Mesenchymal stem cell (in vitro differentiated cells and primary cell): ENCODE results near the gene RTL10.

Source experiments
- DNase-seq: peaks from one replicate; pipeline ENCODE4 v3.0.0-alpha.2; 2013
- H2AFZ ChIP-seq: one replicate; pipeline ENCODE4 v1.6.1; 2013; ENCODE audit warnings: low read depth, mild to moderate bottlenecking, control low read depth, inconsistent platforms, low read length, moderate library complexity
- H2AK5ac ChIP-seq: 2 replicates; pipeline ENCODE4 v1.6.1; 2013; ENCODE audit warnings: low read length, moderate library complexity, mild to moderate bottlenecking, inconsistent platforms; ENCODE audit not compliant: severe bottlenecking
- H2BK120ac ChIP-seq: one replicate; pipeline ENCODE4 v1.6.1; 2013; ENCODE audit warnings: low read depth, mild to moderate bottlenecking, inconsistent platforms, low read length, moderate library complexity
- H2BK12ac ChIP-seq, 2 experiments: one replicate each; pipeline ENCODE4 v1.6.1; 2013; ENCODE audit warnings: inconsistent platforms in 2 of 2, low read length in 2 of 2, mild to moderate bottlenecking in 2 of 2, moderate library complexity in 2 of 2, control low read depth in 1 of 2
- H2BK15ac ChIP-seq: one replicate; pipeline ENCODE4 v1.6.1; 2013; ENCODE audit warnings: mild to moderate bottlenecking, low read depth, inconsistent platforms; ENCODE audit not compliant: poor library complexity, severe bottlenecking
- H2BK5ac ChIP-seq: 2 replicates; pipeline ENCODE4 v1.6.1; 2013; ENCODE audit warnings: low read depth, mild to moderate bottlenecking, low read length, control low read depth, inconsistent platforms; ENCODE audit not compliant: poor library complexity, severe bottlenecking
- H3K14ac ChIP-seq, 2 experiments: one replicate each; pipeline ENCODE4 v1.6.1; 2013; ENCODE audit warnings: inconsistent platforms in 2 of 2, low read length in 2 of 2, control low read depth in 1 of 2, mild to moderate bottlenecking in 1 of 2, moderate library complexity in 1 of 2
- H3K18ac ChIP-seq, 2 experiments: one replicate each; pipeline ENCODE4 v1.6.1; 2013; ENCODE audit warnings: inconsistent platforms in 2 of 2, low read length in 2 of 2, control low read depth in 1 of 2, low read depth in 1 of 2, mild to moderate bottlenecking in 1 of 2
- H3K23ac ChIP-seq, 2 experiments: one replicate each; pipeline ENCODE4 v1.6.1; 2013; ENCODE audit warnings: inconsistent platforms in 2 of 2, low read length in 2 of 2, mild to moderate bottlenecking in 2 of 2, moderate library complexity in 2 of 2, control low read depth in 1 of 2
- H3K27ac ChIP-seq: 2 replicates; pipeline ENCODE4 v1.5.1; 2013; ENCODE audit warnings: mild to moderate bottlenecking, moderate library complexity, low read length, control low read depth, inconsistent platforms; ENCODE audit not compliant: poor library complexity, severe bottlenecking
- H3K27me3 ChIP-seq, 2 experiments: 2 replicates each; pipeline versions ENCODE4 v1.6.1 to v1.7.0; 2013; ENCODE audit warnings: low read length in 2 of 2, mild to moderate bottlenecking in 2 of 2, moderate library complexity in 2 of 2, control low read depth in 1 of 2, inconsistent platforms in 1 of 2; ENCODE audit not compliant: control insufficient read depth in 1 of 2, insufficient read depth in 1 of 2
- H3K36me3 ChIP-seq, 2 experiments: 2 replicates each; pipeline versions ENCODE4 v1.6.1 to v1.7.0; 2013; ENCODE audit warnings: low read length in 2 of 2, control low read depth in 1 of 2, inconsistent platforms in 1 of 2, low read depth in 1 of 2, mild to moderate bottlenecking in 1 of 2; ENCODE audit not compliant: insufficient read depth in 2 of 2, control insufficient read depth in 1 of 2
- H3K4ac ChIP-seq, 2 experiments: one replicate each; pipeline ENCODE4 v1.6.1; 2013; ENCODE audit warnings: inconsistent platforms in 2 of 2, low read length in 2 of 2, mild to moderate bottlenecking in 2 of 2, moderate library complexity in 2 of 2, control low read depth in 1 of 2, low read depth in 1 of 2
- H3K4me1 ChIP-seq: 2 replicates; pipeline ENCODE4 v1.6.1; 2013; ENCODE audit warnings: low read depth, low read length, control low read depth; ENCODE audit not compliant: control insufficient read depth, insufficient read depth
- H3K4me2 ChIP-seq: 2 replicates; pipeline ENCODE4 v1.6.1; 2013; ENCODE audit warnings: low read length, mild to moderate bottlenecking, inconsistent platforms; ENCODE audit not compliant: poor library complexity, severe bottlenecking
- H3K4me3 ChIP-seq, 2 experiments: 2 replicates each; pipeline versions ENCODE4 v1.5.1 to v1.7.0; 2013; ENCODE audit warnings: low read length in 2 of 2, mild to moderate bottlenecking in 2 of 2, control low read depth in 1 of 2, low read depth in 1 of 2; ENCODE audit not compliant: insufficient read depth in 1 of 2
- H3K79me1 ChIP-seq: replicated peaks from 2 replicates; pipeline ENCODE4 v1.6.1; 2013; ENCODE audit warnings: mild to moderate bottlenecking, control low read depth, low read length, inconsistent platforms; ENCODE audit not compliant: poor library complexity, severe bottlenecking
- H3K9ac ChIP-seq: 2 replicates; pipeline ENCODE4 v1.7.0; 2013; ENCODE audit warnings: mild to moderate bottlenecking, low read length, moderate library complexity
- H3K9me3 ChIP-seq: 2 replicates; pipeline ENCODE4 v1.7.0; 2013; ENCODE audit warnings: mild to moderate bottlenecking, low read length; ENCODE audit not compliant: control insufficient read depth
- H4K8ac ChIP-seq: one replicate; pipeline ENCODE4 v1.6.1; 2013; ENCODE audit warnings: inconsistent platforms, mild to moderate bottlenecking, low read length, moderate library complexity
- H4K91ac ChIP-seq: one replicate; pipeline ENCODE4 v1.6.1; 2013; ENCODE audit warnings: mild to moderate bottlenecking, low read length, inconsistent platforms
- WGBS: methylation state at CpG from one replicate; pipeline ENCODE4 v1.1.7; 2013; ENCODE audit warnings: mixed read lengths; 5-methylcytosine and 5-hydroxymethylcytosine counted together

The RTL10 gene

DNA sequence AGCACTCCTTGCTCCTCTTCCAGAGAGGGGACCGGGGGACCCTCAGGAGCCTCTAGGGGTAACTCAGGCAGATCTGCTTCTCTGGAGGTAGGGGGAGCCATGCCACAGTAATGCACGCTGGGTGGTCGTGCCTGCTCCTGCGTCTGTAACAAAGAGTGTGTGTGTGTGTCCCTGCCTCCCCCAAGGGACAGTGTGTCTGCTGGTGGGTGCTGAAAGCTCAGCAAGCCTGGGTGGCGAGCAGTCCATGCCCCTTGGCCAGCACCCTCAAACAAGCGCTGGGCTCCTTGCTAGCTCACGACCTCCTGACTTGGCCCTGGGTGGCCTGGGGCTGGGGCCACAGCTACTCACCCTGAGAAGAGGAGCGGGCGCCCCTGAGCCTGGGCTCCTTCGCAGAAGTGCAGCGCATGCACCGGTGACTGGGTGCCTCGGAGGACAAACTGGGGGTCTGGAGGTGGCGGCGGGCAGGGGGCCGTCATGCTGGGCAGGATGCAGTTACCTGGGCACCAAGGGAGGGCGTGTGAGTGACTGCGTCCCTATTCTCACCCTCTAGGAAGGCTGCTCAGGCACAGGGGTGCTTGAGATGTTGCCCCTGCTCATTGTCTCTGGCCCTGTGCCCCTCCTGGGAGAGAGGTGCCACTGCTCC lies 33.7 kb downstream of the RTL10 start:
- H3K27me3 ChIP-seq = no peaks in the 10 kb centered on the region
- no peak overlapping the region for H3K9ac ChIP-seq
- DNase-seq = no peak
- peaks cover 0 to 32% of the 10 kb centered on the region in 2 experiments for H3K36me3 ChIP-seq
- H3K4me1 ChIP-seq = peaks cover 6% of the 10 kb centered on the region
- 95% methylated on average over 18 of the region's 18 CpGs for WGBS
- no peak overlapping the region for H3K4me3 ChIP-seq
- H4K8ac ChIP-seq = no peak overlapping the region
- H2AFZ ChIP-seq = no peak overlapping the region
- no peak overlapping the region for H3K18ac ChIP-seq
- no peak overlapping the region for H2BK5ac ChIP-seq
- no peak overlapping the region for H2AK5ac ChIP-seq
- H3K79me1 ChIP-seq = peaks cover 18% of the 10 kb centered on the region
- no peak overlapping the region for H3K4me2 ChIP-seq
- H3K23ac ChIP-seq = no peak overlapping the region
- no peak overlapping the region for H3K27ac ChIP-seq
- H4K91ac ChIP-seq = no peak overlapping the region
- H3K14ac ChIP-seq = no peak overlapping the region
- no peak overlapping the region for H2BK120ac ChIP-seq
- no peak overlapping the region for H2BK15ac ChIP-seq
- no peak overlapping the region for H2BK12ac ChIP-seq
- no peak overlapping the region for H3K4ac ChIP-seq
- no peaks in the 10 kb centered on the region for H3K9me3 ChIP-seq

- H3K14ac ChIP-seq = no peak overlapping the region
- no peak overlapping the region for H2AK5ac ChIP-seq
- no peak overlapping the region for H3K9ac ChIP-seq
- H3K79me1 ChIP-seq = peaks cover 16% of the 10 kb centered on the region
- H3K23ac ChIP-seq = no peak overlapping the region
- H2BK120ac ChIP-seq = no peak overlapping the region
- H3K4me3 ChIP-seq = no peak overlapping the region
- H2BK12ac ChIP-seq = no peak overlapping the region
- no peak overlapping the region for H3K18ac ChIP-seq
- no peak overlapping the region for H2BK15ac ChIP-seq
- no peak overlapping the region for H4K8ac ChIP-seq
- 98% methylated on average over 21 of the region's 21 CpGs for WGBS
- H3K4me1 ChIP-seq = peaks cover 7% of the 10 kb centered on the region
- no peak overlapping the region for H3K4ac ChIP-seq
- H3K9me3 ChIP-seq = no peaks in the 10 kb centered on the region
- H4K91ac ChIP-seq = no peak overlapping the region
- H3K27ac ChIP-seq = no peak overlapping the region
- DNase-seq = no peak
- no peak overlapping the region for H2BK5ac ChIP-seq
- no peak overlapping the region for H3K4me2 ChIP-seq
- H3K27me3 ChIP-seq = no peaks in the 10 kb centered on the region
- H3K36me3 ChIP-seq = peaks cover 0 to 32% of the 10 kb centered on the region in 2 experiments
- no peak overlapping the region for H2AFZ ChIP-seq
Observed at GRCh38 chr22:19819911-19820879, 34.5 kb downstream of the RTL10 start.

DNA sequence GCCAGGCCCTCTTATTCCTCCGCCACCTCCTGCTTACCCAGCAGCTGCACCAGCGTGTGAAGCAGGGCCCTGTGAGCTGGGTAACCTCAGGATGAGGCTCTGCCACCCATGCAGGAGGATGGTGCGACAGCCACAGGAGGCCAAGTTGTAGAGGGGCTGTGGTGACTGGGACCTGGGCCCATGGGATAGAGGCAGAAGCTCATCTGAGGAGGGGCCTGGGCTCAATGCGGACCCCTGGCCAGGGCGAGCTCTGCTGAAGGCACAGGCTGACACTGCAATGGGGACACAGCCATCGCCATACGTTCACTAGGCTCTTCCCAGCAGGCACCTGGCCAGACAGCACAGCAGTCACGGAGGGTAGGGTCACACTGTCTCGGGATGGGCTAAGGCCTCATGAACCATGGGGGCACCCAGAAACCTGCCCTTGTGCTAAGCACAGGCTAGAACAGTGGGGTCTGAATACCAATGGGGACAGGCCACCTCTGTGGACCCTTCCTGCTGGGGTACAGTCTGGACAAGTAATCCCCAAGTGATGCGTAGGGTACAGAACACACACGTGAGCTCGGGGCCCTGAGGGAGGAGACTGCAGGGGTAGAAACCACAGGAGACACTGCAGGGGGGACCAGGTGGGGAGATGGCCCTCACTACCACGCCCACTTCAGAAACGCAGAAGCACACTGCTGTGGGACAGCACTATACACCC lies 35.3 kb downstream of the RTL10 start:
- Histone ChIP-seq H3K18ac (no peak overlapping the region), H4K8ac (no peak overlapping the region), H2AFZ (no peak overlapping the region), H2BK120ac (no peak overlapping the region), H3K4me3 (peak overlapping the region in 1 of 2 experiments; percentile 15), H3K4me1 (peaks cover 7% of the 10 kb centered on the region), H3K9me3 (no peaks in the 10 kb centered on the region), H4K91ac (peak overlapping the region; percentile 31), H3K27ac (no peak overlapping the region), H3K27me3 (no peaks in the 10 kb centered on the region), H3K9ac (no peak overlapping the region), H3K14ac (peak overlapping the region in 1 of 2 experiments; percentile 70), H3K4ac (no peak overlapping the region), H3K4me2 (no peak overlapping the region), H3K36me3 (peaks cover 0 to 32% of the 10 kb centered on the region in 2 experiments), H3K23ac (no peak overlapping the region), H2BK12ac (no peak overlapping the region), H3K79me1 (peaks cover 11% of the 10 kb centered on the region), H2BK15ac (no peak overlapping the region), H2AK5ac (no peak overlapping the region), H2BK5ac (no peak overlapping the region)
- 96% methylated on average over 14 of the region's 14 CpGs for WGBS
- no peak for DNase-seq
